GM23338 (cell line): ENCODE results near the gene DUSP8. TPM values are rescaled to one million over a fixed set of nuclear protein-coding genes. Genes with fewer than 3 reads are reported as not detected.
A peak's percentile ranks its signal among the peaks of the same experiment; 100 is the strongest.
"Not testable (repeated sequence)": the region's sequence is repeated elsewhere in the genome, so short reads cannot be mapped to it uniquely, and the experiment has no call there.

Source experiments
- ATAC-seq: fragments of 200-7000 bp; cut with Tn5 transposase; 3 replicates; pipeline ENCODE4 v1.9.1; 2020
- DNase-seq: peaks from one replicate; pipeline ENCODE4 v3.0.0-alpha.2; 2015; ENCODE audit warnings: low spot score
- H2AFZ ChIP-seq: fragments of 200-600 bp; sonication (generic); 2 replicates; pipeline ENCODE4 v1.8.0; 2016; ENCODE audit warnings: antibody characterized with exemption, mild to moderate bottlenecking, moderate library complexity
- H3F3A ChIP-seq: fragments of 200-600 bp; sonication (generic); replicated peaks from 2 replicates; pipeline ENCODE4 v1.8.0; 2017; ENCODE audit warnings: antibody characterized with exemption, mixed run types, low read depth
- H3K27ac ChIP-seq: fragments of 200-600 bp; sonication (generic); 2 replicates; pipeline ENCODE4 v1.6.1; 2016; ENCODE audit warnings: low read depth
- H3K27me3 ChIP-seq: fragments of 200-600 bp; sonication (generic); 2 replicates; pipeline ENCODE4 v1.8.0; 2016; ENCODE audit warnings: mild to moderate bottlenecking, mixed run types, moderate library complexity; ENCODE audit not compliant: insufficient read depth
- H3K36me3 ChIP-seq: fragments of 200-600 bp; sonication (generic); 2 replicates; pipeline ENCODE4 v1.8.0; 2016; ENCODE audit warnings: mild to moderate bottlenecking; ENCODE audit not compliant: insufficient read depth
- H3K4me1 ChIP-seq: fragments of 200-600 bp; sonication (generic); 2 replicates; pipeline ENCODE4 v1.8.0; 2016; ENCODE audit warnings: mild to moderate bottlenecking, moderate library complexity; ENCODE audit not compliant: insufficient read depth
- H3K4me2 ChIP-seq: fragments of 200-600 bp; sonication (generic); 2 replicates; pipeline ENCODE4 v1.7.1; 2017; ENCODE audit warnings: mixed run types
- H3K4me3 ChIP-seq: fragments of 200-600 bp; sonication (generic); 2 replicates; pipeline ENCODE4 v1.6.1; 2016; ENCODE audit warnings: mixed run types
- H3K79me2 ChIP-seq: fragments of 200-600 bp; sonication (generic); replicated peaks from 2 replicates; pipeline ENCODE4 v1.8.0; 2017; ENCODE audit warnings: mild to moderate bottlenecking; ENCODE audit not compliant: insufficient read depth
- H3K9me2 ChIP-seq: fragments of 200-600 bp; sonication (generic); 2 replicates; pipeline ENCODE4 v1.8.0; 2017; ENCODE audit not compliant: insufficient read depth
- H4K20me1 ChIP-seq: fragments of 200-600 bp; sonication (generic); replicated peaks from 2 replicates; pipeline ENCODE4 v1.8.0; 2017; ENCODE audit warnings: mild to moderate bottlenecking; ENCODE audit not compliant: insufficient read depth
- H3K27ac Mint-ChIP-seq: 2 replicates; pipeline ENCODE4 v1.8.0; 2020; ENCODE audit warnings: inconsistent platforms, mild to moderate bottlenecking, moderate library complexity, mixed read lengths
- H3K27me3 Mint-ChIP-seq: 3 replicates; pipeline ENCODE4 v1.8.0; 2022; ENCODE audit warnings: low read depth, mild to moderate bottlenecking, moderate library complexity, mixed read lengths, inconsistent platforms; ENCODE audit not compliant: insufficient read depth, poor library complexity
- H3K36me3 Mint-ChIP-seq: 3 replicates; pipeline ENCODE4 v1.8.0; 2021; ENCODE audit warnings: low read depth, mild to moderate bottlenecking, inconsistent platforms, moderate library complexity, mixed read lengths
- H3K4me1 Mint-ChIP-seq: 3 replicates; pipeline ENCODE4 v1.8.0; 2020; ENCODE audit warnings: mild to moderate bottlenecking, inconsistent platforms, mixed read lengths
- H3K4me3 Mint-ChIP-seq: 3 replicates; pipeline ENCODE4 v1.8.0; 2021; ENCODE audit warnings: moderate library complexity, mild to moderate bottlenecking, inconsistent platforms, mixed read lengths
- H3K9me3 Mint-ChIP-seq: 3 replicates; pipeline ENCODE4 v1.8.0; 2020; ENCODE audit warnings: moderate library complexity, mild to moderate bottlenecking, inconsistent platforms, mixed read lengths
- NANOG ChIP-seq: IDR thresholded peaks from 2 replicates; pipeline ENCODE4 v1.6.1; 2016; ENCODE audit warnings: antibody characterized with exemption, borderline replicate concordance
- ZNF462 ChIP-seq: fragments of 250-450 bp; sonication (Bioruptor Pico); IDR thresholded peaks from 2 replicates; pipeline ENCODE4 v1.5.0; 2020; ENCODE audit warnings: mild to moderate bottlenecking, moderate library complexity
- polyA plus RNA-seq: library from polyadenylated mRNA; unstranded; fragments of >200 nt; fragmentation: Nextera tagmentation; extraction: Ambion mirVana; gene quantifications from 2 replicates; pipeline ENCODE4 v1.2.1, GENCODE V29; 2016
- total RNA-seq: library from RNA; depleted of rRNA; stranded (reverse); fragments of >200 nt; shearing (Covaris generic); gene quantifications from 2 replicates; pipeline ENCODE4 v1.2.3, GENCODE V29; 2014

The DUSP8 gene
- total and polyA plus RNA-seq, 2 experiments from 2014 or later: 1.1 TPM

- no peak for TF ChIP-seq ZNF462 (CRISPR knock-in tag)
Measured at GRCh38 chr11:1597331-1597993, 25.4 kb upstream of the DUSP8 start (continued).

GRCh38 chr11:1596576-1597121 lies 24.6 kb upstream of the DUSP8 start:
- peak; percentile 80 for ATAC-seq
- Histone ChIP-seq H3K4me1 (peaks cover 18% of the 10 kb centered on the region), H3K27ac (0 out of 2 replicates have a peak overlapping the region, but pooled peaks have one; percentile 57), H3F3A (peaks cover 13% of the 10 kb centered on the region; the same call in 1 of the 2 replicates), H3K4me3 (peak overlapping the region; percentile 20; the same call in 1 of the 2 replicates), H3K4me2 (peak overlapping the region; percentile 70), H2AFZ (peak overlapping the region; percentile 73)
- Mint-ChIP-seq H3K27me3 (peaks cover 17% of the 10 kb centered on the region), H3K4me3 (peak overlapping the region; percentile 14; the same call in 2 of the 3 replicates), H3K4me1 (peaks cover 28% of the 10 kb centered on the region), H3K9me3 (peaks cover 15% of the 10 kb centered on the region; the same call in 2 of the 3 replicates)
- not testable (repeated sequence) for H3K27ac Mint-ChIP-seq, H3K36me3 ChIP-seq, H3K9me2 ChIP-seq, H3K79me2 ChIP-seq, H4K20me1 ChIP-seq, H3K36me3 Mint-ChIP-seq, H3K27me3 ChIP-seq
- peak; percentile 39 for DNase-seq
- peak; percentile 24; the same call in 1 of the 2 replicates for TF ChIP-seq NANOG
